ENCODE measurements around the gene SAMD4A.

The SAMD4A gene, protein sequence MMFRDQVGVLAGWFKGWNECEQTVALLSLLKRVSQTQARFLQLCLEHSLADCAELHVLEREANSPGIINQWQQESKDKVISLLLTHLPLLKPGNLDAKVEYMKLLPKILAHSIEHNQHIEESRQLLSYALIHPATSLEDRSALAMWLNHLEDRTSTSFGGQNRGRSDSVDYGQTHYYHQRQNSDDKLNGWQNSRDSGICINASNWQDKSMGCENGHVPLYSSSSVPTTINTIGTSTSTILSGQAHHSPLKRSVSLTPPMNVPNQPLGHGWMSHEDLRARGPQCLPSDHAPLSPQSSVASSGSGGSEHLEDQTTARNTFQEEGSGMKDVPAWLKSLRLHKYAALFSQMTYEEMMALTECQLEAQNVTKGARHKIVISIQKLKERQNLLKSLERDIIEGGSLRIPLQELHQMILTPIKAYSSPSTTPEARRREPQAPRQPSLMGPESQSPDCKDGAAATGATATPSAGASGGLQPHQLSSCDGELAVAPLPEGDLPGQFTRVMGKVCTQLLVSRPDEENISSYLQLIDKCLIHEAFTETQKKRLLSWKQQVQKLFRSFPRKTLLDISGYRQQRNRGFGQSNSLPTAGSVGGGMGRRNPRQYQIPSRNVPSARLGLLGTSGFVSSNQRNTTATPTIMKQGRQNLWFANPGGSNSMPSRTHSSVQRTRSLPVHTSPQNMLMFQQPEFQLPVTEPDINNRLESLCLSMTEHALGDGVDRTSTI

DNA sequence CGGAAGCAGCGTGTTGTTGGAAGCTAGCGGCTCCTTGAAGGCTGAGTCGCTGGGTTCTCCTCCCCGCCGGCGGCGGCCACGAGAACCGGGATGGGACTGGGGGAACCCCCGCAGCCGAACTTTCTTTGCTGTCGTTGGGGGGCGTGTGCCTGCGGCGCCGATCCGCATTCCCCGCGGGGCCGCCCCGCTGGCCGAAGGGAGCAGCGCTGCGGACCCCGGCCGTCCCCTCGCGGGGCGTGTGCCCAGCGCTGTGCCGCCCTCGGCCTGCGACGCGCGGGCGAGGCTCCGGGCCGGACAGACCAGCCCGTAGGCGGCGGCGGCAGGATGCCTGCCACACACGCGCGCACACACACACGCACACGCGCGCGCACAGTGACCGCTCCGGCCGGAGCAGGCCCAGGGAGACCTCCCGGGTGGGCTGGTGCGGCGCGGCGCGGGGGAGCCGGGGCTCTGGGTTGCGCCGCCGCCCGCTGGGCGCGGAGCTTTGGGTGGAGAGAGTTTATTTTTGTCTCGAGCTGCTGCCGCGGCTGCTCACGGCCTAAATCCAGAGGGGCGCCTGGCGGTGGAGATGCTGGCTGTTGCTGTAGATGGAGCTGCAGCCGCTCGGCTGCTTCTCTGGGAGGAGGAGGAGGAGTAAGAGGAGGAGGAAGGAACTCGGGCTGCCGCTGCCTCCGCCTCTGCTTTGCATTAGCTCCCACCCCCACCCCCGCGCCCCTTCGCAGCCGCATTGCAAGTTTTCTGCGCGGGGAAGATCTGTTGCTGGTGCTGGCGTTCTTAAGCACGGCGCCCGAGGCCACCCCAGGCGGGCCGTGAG is at the start of gene SAMD4A:
Gene SAMD4A (plus strand): TSS at position 719 of the 814 bp plus-strand sequence. CDS start 789 bp downstream, outside the sequence.
- peak; percentile 67 for DNase-seq
- H3K36me3 Mint-ChIP-seq (ENCODE audit: low read depth), result no peaks in the 10 kb centered on the region
- H3K27me3 Mint-ChIP-seq (ENCODE audit: low read depth, poor library complexity), result peaks cover 55% of the 10 kb centered on the region
- peaks cover 28% of the 10 kb centered on the region for H3K4me1 Mint-ChIP-seq
- no peaks in the 10 kb centered on the region for H3K9me3 Mint-ChIP-seq
- no peak within 1 kb of the TSS for H3K27ac Mint-ChIP-seq
- H3K4me3 Mint-ChIP-seq, result peak within 1 kb of the TSS; percentile 93
- TF ChIP-seq, protein P1, sequence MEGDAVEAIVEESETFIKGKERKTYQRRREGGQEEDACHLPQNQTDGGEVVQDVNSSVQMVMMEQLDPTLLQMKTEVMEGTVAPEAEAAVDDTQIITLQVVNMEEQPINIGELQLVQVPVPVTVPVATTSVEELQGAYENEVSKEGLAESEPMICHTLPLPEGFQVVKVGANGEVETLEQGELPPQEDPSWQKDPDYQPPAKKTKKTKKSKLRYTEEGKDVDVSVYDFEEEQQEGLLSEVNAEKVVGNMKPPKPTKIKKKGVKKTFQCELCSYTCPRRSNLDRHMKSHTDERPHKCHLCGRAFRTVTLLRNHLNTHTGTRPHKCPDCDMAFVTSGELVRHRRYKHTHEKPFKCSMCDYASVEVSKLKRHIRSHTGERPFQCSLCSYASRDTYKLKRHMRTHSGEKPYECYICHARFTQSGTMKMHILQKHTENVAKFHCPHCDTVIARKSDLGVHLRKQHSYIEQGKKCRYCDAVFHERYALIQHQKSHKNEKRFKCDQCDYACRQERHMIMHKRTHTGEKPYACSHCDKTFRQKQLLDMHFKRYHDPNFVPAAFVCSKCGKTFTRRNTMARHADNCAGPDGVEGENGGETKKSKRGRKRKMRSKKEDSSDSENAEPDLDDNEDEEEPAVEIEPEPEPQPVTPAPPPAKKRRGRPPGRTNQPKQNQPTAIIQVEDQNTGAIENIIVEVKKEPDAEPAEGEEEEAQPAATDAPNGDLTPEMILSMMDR (IDR thresholded peaks at IDR 0.05), result no peak

DNA sequence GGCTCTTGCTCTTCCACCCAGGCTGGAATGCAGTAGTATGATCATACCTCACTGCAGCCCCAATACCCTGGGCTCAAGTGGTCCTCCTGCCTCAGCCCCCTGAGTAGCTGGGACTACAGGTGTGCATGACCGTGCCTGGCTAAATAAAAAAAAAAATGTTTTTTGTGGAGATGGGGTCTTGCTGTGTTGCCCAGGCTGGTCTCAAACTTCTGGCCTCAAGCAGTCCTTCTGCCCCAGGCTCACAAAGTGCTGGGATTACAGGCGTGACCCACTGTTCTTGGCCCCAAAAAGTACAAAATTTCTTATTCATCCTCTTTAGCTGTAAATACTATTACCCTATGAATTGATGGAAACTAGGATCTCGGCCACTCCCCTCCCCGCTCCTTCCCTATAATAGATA is 42.5 kb upstream of the SAMD4A start:
- H3K36me3 Mint-ChIP-seq (ENCODE audit: low read depth), result peaks cover 66% of the 10 kb centered on the region
- no peaks in the 10 kb centered on the region for H3K27me3 Mint-ChIP-seq (ENCODE audit: low read depth, poor library complexity)
- no peak for DNase-seq
- TF ChIP-seq, protein P1 (IDR thresholded peaks at IDR 0.05), result no peak
- peak overlapping the region; percentile 24 for H3K27ac Mint-ChIP-seq
- peaks cover 10% of the 10 kb centered on the region for H3K9me3 Mint-ChIP-seq
- no peak overlapping the region for H3K4me3 Mint-ChIP-seq
- H3K4me1 Mint-ChIP-seq, result peaks cover 26% of the 10 kb centered on the region

DNA sequence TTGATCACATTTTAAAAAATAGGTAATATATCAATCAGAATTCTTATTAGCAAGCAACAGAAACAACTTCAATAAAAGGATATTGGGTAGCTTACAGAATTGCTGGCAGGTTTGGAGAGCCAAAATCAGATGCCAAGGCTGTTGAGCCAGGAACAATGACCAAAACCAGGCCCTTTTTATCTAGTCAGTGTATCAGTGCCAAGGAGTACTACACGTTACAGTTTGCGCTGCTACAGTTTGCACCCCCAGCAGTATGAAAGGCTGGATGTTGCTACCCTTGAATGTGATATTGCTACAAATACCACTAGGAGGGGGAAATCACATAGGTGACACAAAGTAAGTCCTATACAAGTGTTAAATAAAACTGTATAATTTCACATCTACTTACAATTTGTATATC is 38.0 kb upstream of the SAMD4A start:
- peaks cover 29% of the 10 kb centered on the region for H3K4me1 Mint-ChIP-seq
- H3K27ac Mint-ChIP-seq, result no peak overlapping the region
- TF ChIP-seq, protein P1 (IDR thresholded peaks at IDR 0.05), result no peak
- peaks cover 31% of the 10 kb centered on the region for H3K36me3 Mint-ChIP-seq (ENCODE audit: low read depth)
- H3K27me3 Mint-ChIP-seq (ENCODE audit: low read depth, poor library complexity), result no peaks in the 10 kb centered on the region
- H3K4me3 Mint-ChIP-seq, result no peak overlapping the region
- H3K9me3 Mint-ChIP-seq, result no peaks in the 10 kb centered on the region
- DNase-seq, result no peak

DNA sequence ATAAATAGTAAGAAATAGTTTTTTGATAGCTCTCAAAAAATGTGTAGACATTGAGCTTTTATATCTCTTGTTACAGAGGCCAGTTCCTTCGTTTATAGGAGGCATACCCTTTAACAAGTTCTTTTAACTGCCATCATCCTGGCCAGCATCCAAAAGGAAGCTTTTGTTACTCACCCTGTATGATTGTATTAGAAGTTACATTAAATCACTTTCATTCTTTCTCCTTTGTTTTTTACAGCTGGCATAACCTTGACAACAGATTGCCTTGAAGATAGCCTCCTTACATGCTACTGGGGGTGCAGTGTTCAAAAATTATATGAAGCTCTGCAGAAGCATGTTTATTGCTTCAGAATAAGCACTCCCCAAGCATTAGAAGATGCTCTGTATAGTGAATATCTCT is 37.1 kb upstream of the SAMD4A start:
- no peak overlapping the region for H3K4me3 Mint-ChIP-seq
- TF ChIP-seq, protein P1 (IDR thresholded peaks at IDR 0.05), result no peak
- H3K36me3 Mint-ChIP-seq (ENCODE audit: low read depth), result peaks cover 31% of the 10 kb centered on the region
- H3K27me3 Mint-ChIP-seq (ENCODE audit: low read depth, poor library complexity), result no peaks in the 10 kb centered on the region
- no peak overlapping the region for H3K27ac Mint-ChIP-seq
- no peaks in the 10 kb centered on the region for H3K9me3 Mint-ChIP-seq
- H3K4me1 Mint-ChIP-seq, result peaks cover 22% of the 10 kb centered on the region
- no peak for DNase-seq

DNA sequence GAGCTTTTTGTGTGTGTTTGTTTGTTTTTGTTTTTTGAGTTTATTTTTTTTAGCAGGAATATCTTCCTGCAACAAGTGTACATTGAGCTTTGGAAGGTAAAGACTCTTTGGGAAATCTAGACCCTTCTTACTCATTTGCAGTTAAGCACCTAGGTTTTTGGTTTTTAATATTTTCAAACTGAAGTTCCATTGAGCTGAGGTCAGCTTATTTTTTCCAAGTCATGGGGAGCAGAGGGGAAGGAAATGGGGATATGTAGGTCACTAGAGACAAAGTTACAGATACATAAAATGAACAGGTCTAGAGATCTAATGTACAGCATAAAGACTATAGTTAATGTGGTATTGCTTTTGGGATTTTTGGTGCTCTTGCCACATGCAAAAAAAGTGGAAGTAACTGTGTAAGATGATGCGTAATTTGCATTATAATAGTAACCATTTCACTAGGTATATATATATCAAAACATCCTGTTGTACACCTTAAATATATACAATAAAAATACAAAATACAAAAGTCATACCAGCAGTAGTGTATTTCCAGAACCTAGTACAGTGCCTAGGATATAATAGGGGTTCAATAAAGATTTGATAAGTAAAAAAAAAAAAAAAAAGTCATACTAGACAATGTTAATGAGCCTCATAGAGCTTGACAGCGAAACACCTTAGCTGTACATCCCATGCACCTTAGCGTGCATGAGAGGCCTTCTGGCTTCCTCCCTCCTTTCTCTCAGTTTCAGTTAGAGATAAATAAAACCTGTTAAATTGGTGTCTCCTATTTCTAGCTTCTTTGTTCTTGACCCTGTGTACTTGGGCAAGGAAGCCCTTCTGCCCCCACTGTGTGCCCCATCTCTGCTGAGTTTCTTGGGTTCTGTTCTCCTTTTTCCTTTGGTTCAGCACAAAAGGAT is 34.6 kb upstream of the SAMD4A start:
- H3K27ac Mint-ChIP-seq, result peak overlapping the region; percentile 98

More for the DNA sequence above, 34.6 kb upstream of the SAMD4A start:
- peaks cover 18% of the 10 kb centered on the region for H3K4me1 Mint-ChIP-seq
- peaks cover 6% of the 10 kb centered on the region for H3K9me3 Mint-ChIP-seq
- H3K4me3 Mint-ChIP-seq, result no peak overlapping the region
- peaks cover 43% of the 10 kb centered on the region for H3K36me3 Mint-ChIP-seq (ENCODE audit: low read depth)
- TF ChIP-seq, protein P1 (IDR thresholded peaks at IDR 0.05), result no peak
- no peaks in the 10 kb centered on the region for H3K27me3 Mint-ChIP-seq (ENCODE audit: low read depth, poor library complexity)
- no peak for DNase-seq

Measured in nephron progenitor cell (in vitro differentiated cells).